Thyroid gland (tissue), 4 donors: ENCODE results near the gene LCA5.

Source experiments
- POLR2A ChIP-seq, 2 donors: fragments of 450-650 bp; IDR thresholded peaks; one replicate each; pipeline ENCODE4 v1.6.1; 2017; ENCODE audit warnings: antibody characterized with exemption in 2 of 2, mild to moderate bottlenecking in 2 of 2, moderate library complexity in 1 of 2
- TF ChIP-seq, protein P1 (sequence below), 6 experiments: fragments of 200-600 bp in 3 of 6; fragments of 450-650 bp in 3 of 6; sonication (generic) in 3 of 6; IDR thresholded peaks; one replicate each; pipeline ENCODE4 v1.5.1; 2016 to 2019; ENCODE audit warnings: antibody characterized with exemption in 6 of 6, mild to moderate bottlenecking in 2 of 6, inconsistent platforms in 1 of 6, moderate library complexity in 1 of 6

DNA sequence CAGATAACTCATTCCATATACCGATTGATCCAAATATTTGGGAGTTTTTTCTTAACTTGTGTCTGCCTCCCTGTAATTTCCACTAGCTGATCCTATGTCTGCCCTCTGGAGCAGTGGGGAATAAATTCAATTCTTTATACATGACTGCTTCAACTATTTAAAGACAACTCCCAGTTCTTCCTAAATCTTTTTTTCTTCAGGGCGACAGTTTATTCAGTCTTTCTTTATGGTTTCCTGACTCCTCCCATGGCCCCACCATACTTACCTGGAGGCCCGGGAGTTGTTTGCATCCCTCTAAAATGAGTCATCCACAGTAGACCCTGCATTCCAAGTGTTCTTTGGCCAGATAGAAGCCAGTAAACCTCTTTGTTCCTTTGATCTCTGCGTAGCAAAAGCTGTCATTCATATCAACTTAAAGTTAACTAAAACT, 73.6 kb downstream of the LCA5 start:
- TF ChIP-seq, protein P1, sequence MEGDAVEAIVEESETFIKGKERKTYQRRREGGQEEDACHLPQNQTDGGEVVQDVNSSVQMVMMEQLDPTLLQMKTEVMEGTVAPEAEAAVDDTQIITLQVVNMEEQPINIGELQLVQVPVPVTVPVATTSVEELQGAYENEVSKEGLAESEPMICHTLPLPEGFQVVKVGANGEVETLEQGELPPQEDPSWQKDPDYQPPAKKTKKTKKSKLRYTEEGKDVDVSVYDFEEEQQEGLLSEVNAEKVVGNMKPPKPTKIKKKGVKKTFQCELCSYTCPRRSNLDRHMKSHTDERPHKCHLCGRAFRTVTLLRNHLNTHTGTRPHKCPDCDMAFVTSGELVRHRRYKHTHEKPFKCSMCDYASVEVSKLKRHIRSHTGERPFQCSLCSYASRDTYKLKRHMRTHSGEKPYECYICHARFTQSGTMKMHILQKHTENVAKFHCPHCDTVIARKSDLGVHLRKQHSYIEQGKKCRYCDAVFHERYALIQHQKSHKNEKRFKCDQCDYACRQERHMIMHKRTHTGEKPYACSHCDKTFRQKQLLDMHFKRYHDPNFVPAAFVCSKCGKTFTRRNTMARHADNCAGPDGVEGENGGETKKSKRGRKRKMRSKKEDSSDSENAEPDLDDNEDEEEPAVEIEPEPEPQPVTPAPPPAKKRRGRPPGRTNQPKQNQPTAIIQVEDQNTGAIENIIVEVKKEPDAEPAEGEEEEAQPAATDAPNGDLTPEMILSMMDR (IDR thresholded peaks at IDR 0.05): no peak
- no peak for TF ChIP-seq POLR2A (IDR thresholded peaks at IDR 0.05)
